NCI-H2107 (cell line): ENCODE results near the gene NUDT4B.
"Not testable (repeated sequence)": the region's sequence is repeated elsewhere in the genome, so short reads cannot be mapped to it uniquely, and the experiment has no call there.

Source experiments
- DNase-seq: peaks from one replicate; lab custom pipeline; 2025; lab: John Stamatoyannopoulos, UW

Gene NUDT4B

DNA sequence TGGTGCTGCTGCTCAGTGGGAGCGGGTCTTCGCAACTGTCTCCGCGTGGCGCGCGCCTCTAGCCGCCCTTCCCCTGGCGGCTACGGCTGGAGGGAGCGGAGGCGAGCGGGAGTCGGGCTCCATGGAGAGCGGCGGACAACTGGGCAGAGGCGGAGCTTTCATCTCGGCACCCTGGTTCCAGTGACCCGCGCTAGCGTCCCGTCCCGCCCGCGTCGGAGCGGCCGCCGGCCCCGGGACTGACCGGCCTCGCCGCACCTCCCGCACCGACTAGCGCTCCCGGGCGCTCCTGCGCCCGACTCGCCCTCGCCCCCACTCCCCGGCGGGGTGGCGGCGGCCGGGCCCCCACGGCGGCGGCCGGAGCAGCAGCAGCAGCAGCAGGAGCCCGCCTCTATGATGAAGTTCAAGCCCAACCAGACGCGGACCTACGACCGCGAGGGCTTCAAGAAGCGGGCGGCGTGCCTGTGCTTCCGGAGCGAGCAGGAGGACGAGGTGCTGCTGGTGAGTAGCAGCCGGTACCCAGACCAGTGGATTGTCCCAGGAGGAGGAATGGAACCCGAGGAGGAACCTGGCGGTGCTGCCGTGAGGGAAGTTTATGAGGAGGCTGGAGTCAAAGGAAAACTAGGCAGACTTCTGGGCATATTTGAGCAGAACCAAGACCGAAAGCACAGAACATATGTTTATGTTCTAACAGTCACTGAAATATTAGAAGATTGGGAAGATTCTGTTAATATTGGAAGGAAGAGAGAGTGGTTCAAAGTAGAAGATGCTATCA, at the start of gene NUDT4B:
Gene NUDT4B (plus strand): TSS at position 212 of the 772 bp plus-strand sequence. CDS start 179 bp downstream, at position 391.
- DNase-seq, result not testable (repeated sequence)

DNA sequence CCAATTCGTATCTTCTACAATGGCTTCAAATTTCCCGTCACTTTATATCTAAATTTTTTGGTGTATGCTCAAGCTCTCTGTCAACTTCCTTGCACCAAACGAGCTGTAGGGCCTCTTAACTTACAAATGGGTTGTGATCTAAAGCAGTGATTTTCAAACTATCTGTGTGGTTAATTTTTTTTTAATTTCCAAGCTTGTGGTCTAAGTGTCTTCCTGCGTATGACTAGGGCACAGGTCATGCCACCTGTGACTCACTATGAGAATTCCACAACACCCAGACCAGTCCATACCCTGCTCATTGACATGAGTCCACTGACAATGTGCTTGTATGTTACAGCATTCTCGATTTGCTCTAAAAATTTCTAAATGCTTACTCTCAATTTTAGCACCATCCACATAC, 49.2 kb upstream of the NUDT4B start:
- not testable (repeated sequence) for DNase-seq

DNA sequence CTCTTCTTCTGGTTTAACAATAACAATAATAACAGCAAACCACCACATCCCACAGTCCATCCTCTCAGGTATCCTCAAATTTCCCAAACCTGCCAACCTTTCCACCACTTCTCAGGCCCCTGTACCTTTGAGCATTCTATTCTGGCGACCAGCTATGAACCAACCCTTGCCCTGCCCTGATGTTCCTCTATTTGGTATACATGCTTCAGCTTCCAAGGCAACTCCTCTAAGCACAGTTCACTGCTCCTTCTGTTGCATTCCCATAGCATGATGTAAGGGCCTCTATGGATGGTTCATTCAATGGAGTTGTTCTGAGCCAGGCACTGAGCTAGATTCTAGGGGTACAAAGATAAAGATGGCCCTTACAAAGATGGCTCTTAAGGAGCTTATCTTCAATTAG, 46.3 kb upstream of the NUDT4B start:
- DNase-seq, result not testable (repeated sequence)

DNA sequence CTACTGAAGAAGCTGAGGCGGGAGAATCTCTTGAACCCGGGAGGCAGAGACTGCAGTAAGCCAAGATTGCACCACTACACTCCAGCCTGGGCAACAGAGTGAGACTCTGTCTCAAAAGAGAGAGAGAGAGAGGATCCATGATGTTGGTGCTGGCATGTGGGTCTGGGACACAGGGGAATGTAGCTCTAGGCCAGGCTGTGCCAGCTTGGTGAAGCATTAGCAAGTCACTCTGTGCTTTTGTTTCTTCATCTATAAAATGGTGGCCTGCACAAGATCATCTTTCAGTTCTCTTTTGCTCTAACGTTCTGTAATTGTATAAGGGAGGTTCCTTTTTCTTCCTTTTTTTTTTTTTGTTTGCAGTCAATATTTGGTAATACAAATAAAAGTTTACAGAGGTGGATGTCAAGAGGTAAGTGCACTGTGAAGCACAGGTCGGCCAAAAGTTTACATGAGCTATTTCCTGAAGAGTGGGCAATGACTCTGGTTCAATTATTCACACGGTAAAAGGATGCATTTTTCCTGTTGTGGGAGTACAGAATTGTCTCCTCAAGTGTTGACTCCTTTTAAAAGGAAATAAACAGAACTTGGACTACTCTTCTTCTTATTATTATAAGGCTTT, 44.5 kb upstream of the NUDT4B start:
- not testable (repeated sequence) for DNase-seq

DNA sequence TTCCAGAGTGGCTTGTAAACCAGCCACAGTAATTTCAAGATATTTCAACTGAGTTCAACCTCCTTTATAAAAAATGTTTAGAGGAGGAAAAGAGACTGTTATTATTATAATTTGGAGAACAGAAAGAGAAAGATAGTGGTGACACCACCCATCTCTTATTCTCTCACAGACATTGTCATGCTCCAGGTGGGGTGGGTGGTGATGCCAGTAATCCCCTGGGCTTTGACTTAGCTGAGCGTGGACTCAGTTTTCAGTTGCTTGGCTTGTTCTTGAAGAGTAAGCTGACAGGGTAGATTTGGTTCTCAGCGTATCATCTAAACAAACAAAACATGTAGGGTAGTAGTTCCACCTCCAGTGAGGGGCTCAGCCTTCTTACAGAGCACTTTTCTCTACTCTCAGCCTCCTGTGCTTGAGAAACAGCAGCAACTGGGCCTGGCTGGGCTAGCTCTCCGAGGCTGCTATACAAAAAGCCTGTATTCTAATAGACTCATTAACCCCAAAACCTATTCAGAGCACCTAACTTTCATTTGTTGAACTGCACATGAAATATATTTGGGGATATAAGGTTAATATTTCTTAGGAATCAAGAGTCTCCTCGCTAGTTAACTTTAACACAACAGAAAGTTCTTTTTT, 43.1 kb upstream of the NUDT4B start:
- not testable (repeated sequence) for DNase-seq

DNA sequence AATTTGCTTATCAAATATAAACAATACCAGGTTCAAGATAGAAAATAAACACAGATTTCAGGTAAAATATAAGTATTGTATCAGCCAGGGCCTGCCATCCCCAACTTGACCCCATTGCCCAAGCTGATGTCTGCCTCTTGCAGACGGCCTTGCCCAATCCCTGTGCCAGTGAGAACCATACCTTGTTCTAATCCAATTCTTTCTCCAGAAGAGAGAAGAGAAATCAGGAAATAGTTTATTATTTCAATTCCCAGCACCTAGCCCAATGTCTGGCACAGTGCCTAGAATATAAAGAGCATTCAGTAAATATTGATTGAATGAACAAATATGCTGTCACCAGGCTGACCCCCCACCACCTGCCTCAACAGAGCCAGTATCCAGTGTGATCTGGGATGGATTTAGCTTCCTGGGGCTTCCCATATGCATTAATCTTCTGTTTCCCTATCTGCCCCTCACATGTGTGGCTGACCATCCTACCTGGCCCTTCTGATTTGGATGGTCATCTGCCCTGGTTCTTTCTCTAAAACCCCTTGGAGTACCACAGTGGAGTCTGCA, 39.7 kb upstream of the NUDT4B start:
- not testable (repeated sequence) for DNase-seq

DNA sequence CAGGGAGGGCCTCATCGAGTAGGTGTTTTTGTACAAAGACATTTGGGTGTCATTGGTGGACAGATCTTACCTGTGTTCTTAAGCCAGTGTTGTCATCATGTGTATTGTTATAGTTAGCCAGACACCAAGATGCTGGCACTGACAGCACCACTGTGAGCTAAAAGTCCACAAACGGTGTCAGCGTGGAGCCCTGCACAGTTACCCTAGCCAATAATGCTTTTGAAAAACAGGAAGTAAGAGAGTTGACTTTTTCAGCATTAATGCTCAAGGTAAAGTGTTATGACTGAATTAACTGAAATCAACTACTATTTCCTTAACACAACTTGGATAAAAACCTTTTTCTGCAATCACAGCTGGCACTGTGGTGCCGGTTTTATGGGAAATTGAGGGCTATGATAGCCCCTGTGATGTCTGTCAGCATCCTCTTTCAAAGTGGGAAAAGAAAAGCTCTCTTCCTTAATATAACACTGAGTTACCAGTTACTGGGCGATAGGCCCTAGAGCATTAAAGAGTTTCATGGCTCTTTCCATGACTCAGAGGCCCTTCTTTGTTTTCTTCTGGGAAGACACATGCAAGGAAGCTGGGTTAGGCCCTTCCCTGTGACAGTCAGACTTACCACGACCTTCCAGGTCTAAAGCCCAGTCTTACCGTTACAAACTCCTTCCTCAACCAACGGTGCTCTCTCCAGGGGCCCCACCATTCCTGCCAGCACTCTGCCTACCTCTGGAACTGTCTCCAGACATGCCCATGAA, 37.6 kb upstream of the NUDT4B start:
- not testable (repeated sequence) for DNase-seq

DNA sequence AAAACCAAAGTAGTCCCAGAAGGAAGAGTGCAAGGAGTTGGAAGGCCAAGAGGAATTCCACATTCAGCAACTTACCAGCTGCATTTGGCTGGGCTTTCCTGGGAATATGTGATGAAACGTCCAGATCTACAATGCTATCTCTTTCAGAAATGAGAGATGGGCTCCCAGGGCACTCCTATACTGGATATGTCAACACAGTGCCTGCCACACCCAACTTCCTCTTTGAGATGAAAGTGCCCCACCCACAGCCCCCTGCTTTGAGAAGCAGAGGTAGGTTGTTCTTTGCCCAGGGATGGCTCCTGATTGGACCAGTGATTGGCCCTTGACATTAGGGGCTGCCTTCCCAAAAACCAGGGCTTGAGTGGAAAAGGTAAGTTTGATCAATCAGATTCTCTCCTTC, 36.2 kb upstream of the NUDT4B start:
- not testable (repeated sequence) for DNase-seq

DNA sequence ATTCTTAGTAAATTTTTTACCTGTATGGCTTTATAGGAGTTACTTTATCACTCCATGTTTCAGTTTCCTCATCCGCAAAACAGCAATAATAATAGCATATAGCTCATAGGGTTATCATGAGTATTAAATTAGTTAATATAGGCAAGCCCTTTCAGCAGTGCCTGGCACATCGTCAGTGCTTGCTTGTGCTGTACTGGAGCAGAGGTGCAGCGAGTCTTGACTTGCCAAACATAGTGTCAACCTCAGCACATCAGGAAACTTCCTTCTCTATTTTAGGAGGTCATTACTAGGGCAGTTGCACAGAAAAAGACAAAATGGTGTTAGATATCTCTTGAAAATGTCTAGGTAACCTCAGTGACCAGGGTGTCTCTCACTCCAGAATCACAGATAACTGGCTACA, 33.1 kb upstream of the NUDT4B start:
- not testable (repeated sequence) for DNase-seq

DNA sequence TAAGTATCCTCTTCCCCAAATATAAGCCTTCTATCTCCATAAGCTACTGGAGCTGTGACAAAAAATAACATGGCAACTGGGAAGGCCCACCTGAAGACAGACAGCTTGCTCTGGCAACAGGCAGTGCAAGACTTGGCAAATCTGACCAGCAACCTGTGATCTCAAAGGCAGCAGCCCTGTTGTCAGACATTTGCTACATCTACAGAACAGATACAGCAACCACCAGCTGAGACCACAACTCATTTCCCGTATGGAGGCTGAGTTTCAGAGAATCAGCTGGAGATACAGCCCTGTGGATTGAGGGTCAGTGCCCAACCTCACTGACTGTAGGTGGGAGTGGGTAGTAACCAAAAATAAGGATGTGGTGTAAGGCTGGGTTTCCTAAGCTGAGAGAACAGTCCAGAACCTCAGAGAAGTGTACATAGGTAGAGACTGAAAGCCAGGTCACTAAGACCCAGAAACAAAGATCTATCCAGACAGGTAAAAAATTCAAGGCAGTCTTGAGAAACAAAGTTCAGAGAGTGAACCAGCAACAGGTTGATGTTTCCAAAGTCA, 31.5 kb upstream of the NUDT4B start:
- DNase-seq, result not testable (repeated sequence)

DNA sequence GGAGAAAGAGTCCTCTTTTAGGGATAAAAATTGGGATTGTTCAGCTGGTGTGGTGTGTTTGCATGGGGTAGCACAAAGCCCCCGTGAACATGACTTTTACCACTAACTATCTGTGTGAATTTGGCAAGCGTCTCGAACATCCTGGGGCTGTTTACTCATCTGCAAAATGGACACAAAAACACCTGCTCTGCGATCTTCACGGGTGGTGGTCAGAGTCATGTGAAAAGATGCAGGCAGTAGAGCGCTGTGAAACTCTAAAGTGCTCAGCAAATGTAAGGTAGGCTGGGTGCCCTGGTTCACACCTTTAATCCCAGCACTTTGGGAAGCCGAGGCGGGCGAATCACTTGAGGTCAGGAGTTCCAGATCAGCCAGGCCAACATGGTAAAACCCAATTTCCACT, 27.7 kb upstream of the NUDT4B start:
- not testable (repeated sequence) for DNase-seq

DNA sequence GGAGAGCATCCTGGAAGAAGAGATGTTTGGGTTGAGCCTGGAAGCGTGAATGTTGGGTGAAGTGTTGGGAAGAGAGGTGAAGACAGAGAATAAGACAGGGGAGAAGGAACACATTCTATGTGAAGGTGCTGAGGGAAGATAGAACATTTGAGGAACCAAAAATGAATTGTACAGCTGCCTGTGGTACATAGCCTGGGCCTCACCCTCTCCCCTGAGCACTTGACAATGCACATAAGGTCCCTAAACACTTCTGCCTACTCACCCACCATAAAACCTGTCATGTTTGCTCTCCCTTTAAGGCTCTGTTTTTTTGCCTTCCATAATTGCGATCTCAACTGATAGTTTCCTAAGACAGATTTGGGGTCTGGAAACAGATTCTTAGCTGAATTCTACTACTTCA, 25.8 kb upstream of the NUDT4B start:
- DNase-seq, result not testable (repeated sequence)

DNA sequence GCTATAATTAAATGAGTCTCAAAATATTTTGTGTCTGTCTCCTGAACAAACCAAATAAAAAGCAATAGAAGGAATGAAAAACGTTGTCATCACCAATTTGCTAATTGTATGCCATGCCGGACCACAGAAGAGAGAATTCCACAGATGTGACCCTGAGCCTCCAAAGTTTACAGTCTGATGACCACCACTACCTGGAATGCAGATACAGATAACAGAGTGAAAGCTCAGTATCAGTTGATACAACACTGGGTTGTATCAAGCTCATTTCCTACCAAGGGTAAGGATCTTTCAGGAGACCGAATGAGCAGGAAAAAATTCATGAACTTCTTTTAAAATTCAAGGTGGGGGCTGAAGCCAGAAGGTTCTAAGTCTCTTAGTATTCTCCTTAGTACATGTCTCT, 25.1 kb upstream of the NUDT4B start:
- not testable (repeated sequence) for DNase-seq

DNA sequence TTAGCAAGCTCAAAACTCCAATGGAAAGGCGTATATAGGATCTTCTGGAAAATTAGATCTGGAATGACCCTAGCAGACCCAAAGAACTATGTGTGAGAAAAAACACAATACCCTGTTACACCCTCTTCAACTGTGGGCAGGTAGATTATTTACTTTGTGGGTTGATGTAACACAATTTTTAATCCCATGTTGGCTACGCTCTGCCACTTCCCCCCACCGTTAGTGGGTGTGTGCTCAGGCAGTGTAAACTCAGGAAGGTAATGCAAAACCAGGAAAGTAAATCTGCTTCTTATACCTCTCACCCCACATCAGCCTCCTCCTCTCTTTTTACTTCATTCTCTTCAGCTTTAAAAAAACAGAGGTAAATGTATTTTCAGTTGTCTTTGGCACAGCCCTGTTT, 23.7 kb upstream of the NUDT4B start:
- not testable (repeated sequence) for DNase-seq

DNA sequence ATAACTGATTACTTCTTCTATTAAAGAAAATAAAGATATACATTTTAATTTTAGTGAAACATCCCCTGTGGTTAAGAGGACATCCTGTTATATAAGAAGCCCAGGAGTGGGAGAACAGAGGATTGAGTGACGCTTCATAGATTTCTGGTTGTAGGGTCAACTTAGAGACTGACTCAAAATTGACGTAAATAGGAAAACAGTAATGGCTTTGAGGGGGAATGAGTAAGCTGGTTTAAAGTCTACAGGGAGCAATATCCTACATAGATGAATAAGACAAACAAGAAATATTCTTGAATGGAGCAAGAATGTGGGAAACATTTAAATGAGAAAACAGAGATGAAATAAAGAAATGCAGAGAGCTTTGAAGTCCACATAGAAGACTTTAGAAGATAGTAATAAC, 20.7 kb upstream of the NUDT4B start:
- DNase-seq, result not testable (repeated sequence)

DNA sequence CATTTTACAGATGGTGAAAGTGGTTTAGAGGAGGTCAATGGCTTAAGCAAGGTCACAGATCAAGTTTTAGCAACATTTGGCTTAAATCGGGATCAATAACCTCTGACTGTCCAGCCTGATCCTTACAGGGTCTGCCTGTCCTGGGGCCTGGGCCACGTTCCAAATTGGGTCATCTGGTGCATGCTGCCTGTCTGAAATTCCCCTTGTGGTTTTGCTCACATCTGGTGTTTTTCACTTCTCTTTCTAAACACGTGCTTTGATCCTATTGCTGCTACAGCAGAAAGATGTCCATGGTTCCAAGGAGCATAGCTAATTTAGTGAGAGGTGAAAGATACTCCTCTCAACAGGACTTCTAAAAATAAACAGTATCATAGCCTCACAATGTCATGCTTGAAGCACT, 19.4 kb upstream of the NUDT4B start:
- not testable (repeated sequence) for DNase-seq

DNA sequence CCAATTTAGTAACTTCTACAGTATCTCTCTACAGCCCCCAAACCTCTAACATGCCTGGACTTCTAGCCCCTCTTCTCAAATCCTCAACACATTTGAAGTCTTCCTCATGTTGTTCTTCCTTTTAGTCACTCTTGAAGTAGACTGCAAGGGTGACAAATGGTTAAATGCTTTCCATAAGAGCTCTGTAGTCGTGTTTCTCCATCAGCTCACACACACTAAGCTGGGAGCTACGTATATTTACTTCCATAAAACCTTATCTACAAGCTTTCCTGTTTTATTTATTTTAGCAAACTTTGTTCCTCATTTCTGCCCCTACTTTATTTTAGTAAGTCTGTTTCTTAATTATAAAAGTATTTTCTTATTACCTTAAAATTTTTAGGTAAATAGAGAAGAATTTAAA, 19.0 kb upstream of the NUDT4B start:
- not testable (repeated sequence) for DNase-seq

DNA sequence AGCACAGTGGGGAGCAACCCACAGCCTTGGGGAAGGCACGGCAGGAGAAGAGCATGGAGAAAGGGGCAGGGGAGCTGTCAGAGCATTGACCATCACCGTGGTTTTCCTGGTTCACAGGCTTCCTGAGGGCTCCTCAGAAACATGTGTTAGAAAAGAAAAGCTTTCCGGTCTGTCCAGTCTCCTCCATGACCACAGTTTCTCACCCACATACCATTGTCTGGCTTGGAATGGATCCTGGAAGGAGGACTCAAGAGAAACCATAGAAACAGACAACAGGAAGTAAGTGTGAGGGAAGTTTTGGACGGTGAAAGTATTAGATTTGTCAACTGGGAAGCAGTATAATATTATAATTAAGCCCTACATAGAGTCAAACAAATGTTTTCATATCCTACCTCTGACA, 16.3 kb upstream of the NUDT4B start:
- not testable (repeated sequence) for DNase-seq

DNA sequence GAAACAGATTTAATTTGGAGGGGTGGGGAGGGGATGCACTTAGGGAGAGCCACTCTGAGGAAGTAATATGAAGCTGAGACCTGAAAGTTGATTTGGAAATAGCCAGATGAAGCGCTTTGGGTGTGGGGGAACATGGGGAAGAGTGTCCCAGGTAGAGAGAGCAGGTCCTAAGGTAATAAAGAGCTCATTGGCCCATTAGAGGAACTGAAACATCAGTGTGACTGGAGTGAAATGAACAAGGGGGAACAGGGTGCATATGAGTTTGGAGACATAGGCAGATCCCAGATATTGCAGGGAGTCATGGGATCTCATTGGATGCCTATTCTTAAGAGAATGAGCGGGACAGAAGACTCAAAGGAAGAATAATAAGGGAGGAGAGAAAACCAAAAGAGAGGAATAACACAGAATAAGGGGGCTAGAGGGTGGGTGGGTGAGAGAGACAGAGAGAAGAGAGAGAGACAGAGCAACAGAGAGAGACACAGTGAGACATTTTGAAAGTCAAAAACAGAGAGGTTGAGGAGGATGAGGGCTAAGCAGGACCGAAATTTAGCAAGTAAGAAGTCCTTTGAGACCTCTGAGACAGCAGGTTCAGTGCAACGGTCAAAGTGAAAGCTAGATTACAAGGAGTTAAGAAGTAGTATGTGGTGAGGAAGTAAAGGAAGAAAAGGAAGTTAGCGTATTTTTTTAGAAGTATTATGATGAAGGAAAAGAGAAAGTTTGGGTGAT, 14.8 kb upstream of the NUDT4B start:
- not testable (repeated sequence) for DNase-seq

DNA sequence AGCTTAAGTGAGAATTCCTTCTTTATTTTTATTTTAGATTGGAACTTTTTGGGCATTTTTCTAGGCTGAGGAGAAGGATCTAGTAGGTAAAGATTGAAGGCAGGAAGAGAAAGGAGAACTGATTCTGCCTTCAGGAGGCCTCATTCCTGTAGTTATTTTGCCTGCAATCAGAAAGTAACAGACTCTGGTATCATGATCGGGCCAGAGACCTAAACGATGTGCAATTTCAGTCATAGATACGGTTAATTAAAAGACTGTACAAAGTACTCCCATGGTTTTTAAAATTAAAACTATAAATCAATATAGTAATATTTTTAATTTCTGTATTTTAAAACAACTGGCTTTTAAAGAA, 14.3 kb upstream of the NUDT4B start:
- not testable (repeated sequence) for DNase-seq

DNA sequence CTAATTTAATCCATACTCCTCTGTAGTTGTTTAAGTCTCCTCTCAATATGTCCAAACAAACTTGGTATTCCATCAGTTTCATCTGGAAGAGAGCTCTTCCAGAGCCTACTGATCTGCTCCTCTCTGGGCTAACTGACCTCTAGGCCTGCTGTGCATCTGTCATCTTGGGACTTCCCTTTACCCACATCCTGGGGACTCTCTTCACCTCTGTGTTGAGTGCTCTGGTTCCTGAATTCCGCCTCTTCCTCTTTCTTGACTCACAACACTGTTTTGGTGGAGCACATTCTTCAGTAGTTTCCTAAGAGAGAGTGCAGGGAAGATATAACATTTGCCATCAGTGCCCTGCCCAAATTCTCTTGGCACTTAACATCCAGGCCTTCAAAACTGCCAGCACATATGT, 13.0 kb upstream of the NUDT4B start:
- DNase-seq, result not testable (repeated sequence)
